H1 (cell line): ENCODE results near the gene FGF14. TPM values are rescaled to one million over a fixed set of nuclear protein-coding genes. Genes with fewer than 3 reads are reported as not detected.

Experiments
- CTCF ChIA-PET: fragments of 300-600 bp; sonication (Branson Sonifier 250); formaldehyde crosslinking; loops from one replicate; lab custom pipeline; 2021; ENCODE audit not compliant: partially characterized antibody; lab: Charles Lee
- POLR2A ChIA-PET: fragments of 300-600 bp; sonication (Branson Sonifier 250); formaldehyde crosslinking; loops from one replicate; lab custom pipeline; 2021; ENCODE audit warnings: inconsistent platforms; ENCODE audit not compliant: partially characterized antibody; lab: Charles Lee
- DNase-seq, 2 experiments: peaks; one replicate each; pipeline versions ENCODE4 v3.0.0 to v3.0.0-alpha.2; 2010 to 2022; ENCODE audit warnings: low spot score in 2 of 2, low read depth in 1 of 2, mixed read lengths in 1 of 2
- FAIRE-seq: peaks from 2 replicates; lab custom pipeline; 2011; peaks lifted over from hg19 to GRCh38; lab: Jason Lieb, UNC
- H2AFZ ChIP-seq: 2 replicates; pipeline ENCODE4 v1.8.1; 2012; ENCODE audit warnings: low read length, inconsistent platforms
- H2AK5ac ChIP-seq: 2 replicates; pipeline ENCODE4 v1.6.1; 2013; ENCODE audit warnings: low read depth, low read length
- H2BK120ac ChIP-seq: replicated peaks from 2 replicates; pipeline ENCODE3; 2013; ENCODE audit warnings: low read depth, low read length, inconsistent platforms
- H2BK12ac ChIP-seq: 2 replicates; pipeline ENCODE4 v1.6.1; 2013; ENCODE audit warnings: low read depth, low read length
- H2BK15ac ChIP-seq: 2 replicates; pipeline ENCODE4 v1.6.1; 2013; ENCODE audit warnings: low read length
- H2BK20ac ChIP-seq: 2 replicates; pipeline ENCODE4 v1.6.1; 2013; ENCODE audit warnings: low read length
- H2BK5ac ChIP-seq: 2 replicates; pipeline ENCODE4 v1.6.1; 2013; ENCODE audit warnings: low read depth, low read length
- H3K14ac ChIP-seq: 2 replicates; pipeline ENCODE4 v1.6.1; 2013; ENCODE audit warnings: inconsistent platforms; ENCODE audit not compliant: insufficient read length
- H3K18ac ChIP-seq: 2 replicates; pipeline ENCODE4 v1.6.1; 2013; ENCODE audit warnings: low read length; ENCODE audit errors: extremely low read depth
- H3K23ac ChIP-seq: 2 replicates; pipeline ENCODE4 v1.6.1; 2013; ENCODE audit warnings: inconsistent platforms; ENCODE audit not compliant: insufficient read length
- H3K23me2 ChIP-seq: 2 replicates; pipeline ENCODE4 v1.6.1; 2013; ENCODE audit warnings: low read depth, low read length
- H3K27ac ChIP-seq: 2 replicates; pipeline ENCODE4 v1.6.1; 2011; ENCODE audit warnings: low read depth, low read length, inconsistent platforms
- H3K27me3 ChIP-seq, 4 experiments: replicated peaks in 1 of 4; 1 replicate in 1 of 4; 2 replicates in 3 of 4; pipeline versions ENCODE4 v1.6.1 to v1.8.1; 2011 to 2013; ENCODE audit warnings: low read length in 3 of 4, mild to moderate bottlenecking in 3 of 4, inconsistent platforms in 2 of 4, mixed read lengths in 2 of 4, moderate library complexity in 1 of 4; ENCODE audit not compliant: control insufficient read depth in 3 of 4, insufficient read depth in 3 of 4; ENCODE audit errors: extremely low read depth in 1 of 4
- H3K36me3 ChIP-seq, 4 experiments: 2 replicates each; pipeline versions ENCODE4 v1.6.1 to v1.8.1; 2011 to 2013; ENCODE audit warnings: mild to moderate bottlenecking in 4 of 4, low read length in 3 of 4, moderate library complexity in 2 of 4, control low read depth in 1 of 4, inconsistent platforms in 1 of 4; ENCODE audit not compliant: insufficient read depth in 4 of 4, control insufficient read depth in 2 of 4
- H3K4ac ChIP-seq: replicated peaks from 2 replicates; pipeline ENCODE3; 2013; ENCODE audit warnings: low read length, low read depth, mixed read lengths, inconsistent platforms; ENCODE audit not compliant: insufficient read length
- H3K4me1 ChIP-seq, 4 experiments: replicated peaks in 1 of 4; 1 replicate in 1 of 4; 2 replicates in 3 of 4; pipeline versions ENCODE4 v1.6.1 to v1.8.1; 2011 to 2013; ENCODE audit warnings: low read length in 3 of 4, inconsistent platforms in 2 of 4, mixed read lengths in 1 of 4; ENCODE audit not compliant: insufficient read depth in 4 of 4, control insufficient read depth in 3 of 4
- H3K4me2 ChIP-seq, 2 experiments: 2 replicates each; pipeline versions ENCODE4 v1.6.1 to v1.8.1; 2011 to 2013; ENCODE audit warnings: low read depth in 2 of 2, low read length in 2 of 2, control low read depth in 1 of 2, inconsistent platforms in 1 of 2, mild to moderate bottlenecking in 1 of 2; ENCODE audit not compliant: insufficient read depth in 1 of 2
- H3K4me3 ChIP-seq, 4 experiments: fragments of 200-600, 300-600 bp in 1 of 4; sonication (generic), shearing (Covaris generic), sonication (Bioruptor Twin) in 1 of 4; 2 replicates each; pipeline versions ENCODE4 v1.5.1 to v1.8.1; 2011 to 2016; ENCODE audit warnings: low read length in 4 of 4, low read depth in 3 of 4, control low read depth in 2 of 4, inconsistent platforms in 2 of 4, mild to moderate bottlenecking in 2 of 4, mixed read lengths in 1 of 4, moderate library complexity in 1 of 4; ENCODE audit not compliant: insufficient read depth in 2 of 4; ENCODE audit errors: extremely low read depth in 1 of 4
- H3K56ac ChIP-seq: replicated peaks from 2 replicates; pipeline ENCODE3; 2013; ENCODE audit warnings: low read depth, mild to moderate bottlenecking, mixed read lengths, low read length, inconsistent platforms; ENCODE audit not compliant: insufficient read length
- H3K79me1 ChIP-seq: 2 replicates; pipeline ENCODE4 v1.6.1; 2013; ENCODE audit warnings: low read depth, low read length, control low read depth
- H3K79me2 ChIP-seq, 2 experiments: 2 replicates each; pipeline versions ENCODE4 v1.6.1 to v1.8.1; 2012 to 2013; ENCODE audit warnings: low read length in 2 of 2, mild to moderate bottlenecking in 2 of 2, inconsistent platforms in 1 of 2; ENCODE audit not compliant: insufficient read depth in 2 of 2, control insufficient read depth in 1 of 2
- H3K9ac ChIP-seq, 4 experiments: replicated peaks in 1 of 4; 1 replicate in 1 of 4; 2 replicates in 3 of 4; pipeline versions ENCODE4 v1.6.1 to v1.8.1; 2011 to 2013; ENCODE audit warnings: low read depth in 3 of 4, low read length in 3 of 4, control low read depth in 2 of 4, mild to moderate bottlenecking in 2 of 4, moderate library complexity in 2 of 4, inconsistent platforms in 1 of 4; ENCODE audit errors: extremely low read depth in 1 of 4
- H3K9me3 ChIP-seq, 2 experiments: 2 replicates each; pipeline versions ENCODE4 v1.6.1 to v1.8.1; 2012 to 2013; ENCODE audit warnings: mild to moderate bottlenecking in 2 of 2, moderate library complexity in 2 of 2, control low read depth in 1 of 2, inconsistent platforms in 1 of 2, low read depth in 1 of 2, low read length in 1 of 2, mixed read lengths in 1 of 2; ENCODE audit not compliant: insufficient read depth in 2 of 2
- H4K20me1 ChIP-seq, 2 experiments: replicated peaks in 1 of 2; 2 replicates each; pipeline versions ENCODE3 to v1.8.1; 2011 to 2013; ENCODE audit warnings: inconsistent platforms in 2 of 2, low read length in 2 of 2, mild to moderate bottlenecking in 1 of 2; ENCODE audit not compliant: insufficient read depth in 2 of 2, control insufficient read depth in 1 of 2
- H4K5ac ChIP-seq: 2 replicates; pipeline ENCODE4 v1.6.1; 2013; ENCODE audit warnings: low read length, low read depth, mixed read lengths, inconsistent platforms; ENCODE audit not compliant: insufficient read length
- H4K8ac ChIP-seq: 2 replicates; pipeline ENCODE4 v1.8.0; 2013; ENCODE audit warnings: mild to moderate bottlenecking, moderate library complexity, low read length, inconsistent platforms; ENCODE audit not compliant: insufficient read depth; ENCODE audit errors: extremely low read depth
- H4K91ac ChIP-seq: replicated peaks from 2 replicates; pipeline ENCODE3; 2013; ENCODE audit warnings: low read length, mixed read lengths, inconsistent platforms; ENCODE audit not compliant: insufficient read length
- BCL11A ChIP-seq, 2 experiments: IDR thresholded peaks; one replicate each; pipeline ENCODE4 v1.6.1; 2011; ENCODE audit warnings: low read depth in 2 of 2, low read length in 2 of 2, mild to moderate bottlenecking in 2 of 2
- CTBP2 ChIP-seq: IDR thresholded peaks from 2 replicates; pipeline ENCODE4 v1.7.0; 2011; ENCODE audit warnings: borderline replicate concordance, mild to moderate bottlenecking, moderate library complexity, mixed read lengths, low read length; ENCODE audit not compliant: insufficient read depth, insufficient read length
- whole genome bisulfite sequencing, 2 experiments: shearing (Covaris generic) in 1 of 2; methylation state at CpG; one replicate each; pipeline versions ENCODE4 v1.1.6 to v1.1.7; 2013 to 2015; ENCODE audit warnings: low lambda C conversion rate in 2 of 2, mixed read lengths in 2 of 2, inconsistent platforms in 1 of 2, low coverage in 1 of 2, missing lambda C conversion rate in 1 of 2; ENCODE audit not compliant: insufficient replicate concordance in 2 of 2, insufficient coverage in 1 of 2, insufficient read length in 1 of 2; ENCODE audit errors: extremely low coverage in 1 of 2, missing lambda C conversion rate in 1 of 2; 5-methylcytosine and 5-hydroxymethylcytosine counted together
- polyA plus RNA-seq, 7 experiments: library from polyadenylated mRNA; depleted of rRNA in 3 of 7; stranded (reverse) in 5 of 7; unstranded in 2 of 7; fragments of >200 nt in 5 of 7; fragments of 200-250 nt in 2 of 7; gene quantifications; 1 replicate in 5 of 7; 2 replicates in 1 of 7; 4 replicates in 1 of 7; pipeline versions ENCODE4 v1.2.1 to v1.2.3, GENCODE V29; 2011 to 2013; ENCODE audit warnings: missing spikeins in 2 of 7, mixed read lengths in 2 of 7
- total RNA-seq: library from RNA; stranded (reverse); fragmentation: NEBNext Ultra II Directional; extraction: Animal tissue kit (Norgen Biotek cat#: 25700); gene quantifications from 2 replicates; pipeline ENCODE4 v1.2.1, GENCODE V29; 2021

The FGF14 gene
- total and polyA plus RNA-seq, 2 of the 8 experiments (the other 6 are each of a cell fraction or from before 2014, with no cell fraction given), result 0.05 to 0.58 TPM

DNA sequence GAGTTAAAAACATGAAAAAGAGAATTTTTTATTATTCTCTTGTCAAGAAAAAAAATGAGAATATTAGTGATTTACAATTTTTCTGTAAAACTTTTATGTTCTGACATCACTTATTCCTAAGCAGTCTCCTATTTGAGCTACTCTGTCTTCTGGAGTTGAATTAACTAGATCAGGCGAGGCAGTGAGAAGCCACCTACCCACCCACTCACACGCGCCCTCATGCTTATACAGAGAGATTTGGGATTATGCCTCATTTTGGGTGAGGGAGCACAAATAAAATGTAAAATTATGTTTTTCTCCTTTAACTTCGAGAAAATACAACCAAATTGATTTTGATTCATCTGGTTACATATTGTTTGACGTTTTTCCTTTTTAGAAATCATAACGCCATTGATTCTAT lies 524.9 kb downstream of the FGF14 start:
- H4K20me1 ChIP-seq, result no peaks in the 10 kb centered on the region
- H3K9ac ChIP-seq, result no peak overlapping the region
- TF ChIP-seq CTBP2 (no peak), BCL11A (IDR thresholded peaks at IDR 0.05; ENCODE audit: low read depth in 2 of 2, low read length in 2 of 2) (no peak)
- H3K14ac ChIP-seq, result no peak overlapping the region
- H3K56ac ChIP-seq, result no peak overlapping the region
- H4K91ac ChIP-seq, result no peak overlapping the region
- H3K9me3 ChIP-seq, result no peaks in the 10 kb centered on the region
- no peak overlapping the region for H3K18ac ChIP-seq
- CTCF ChIA-PET, result interaction anchor here (0.6 to 0.8 kb wide), 2 partner anchors 17 to 83 kb away, joined by 3 read pairs; no protein-coding TSS in a partner anchor
- no peak overlapping the region for H4K5ac ChIP-seq
- H3K23ac ChIP-seq, result no peak overlapping the region
- H3K4me1 ChIP-seq, result peaks cover 0 to 4% (median 0%) of the 10 kb centered on the region in 4 experiments; a peak in 1 of 7 replicates
- WGBS, 2 experiments, result 79% methylated on average over 6 of the region's 6 CpGs; no CpG with 5 or more reads in 1 of the 2 experiments
- no peak overlapping the region for H4K8ac ChIP-seq
- POLR2A ChIA-PET, result interaction anchor here (0.6 kb wide), 1 partner anchor 10 kb away, joined by 3 read pairs; no protein-coding TSS in a partner anchor
- no peak overlapping the region for H2AK5ac ChIP-seq
- H3K4me2 ChIP-seq, result no peak overlapping the region
- no peaks in the 10 kb centered on the region for H3K79me2 ChIP-seq
- H2BK12ac ChIP-seq, result no peak overlapping the region
- no peak overlapping the region for H3K4me3 ChIP-seq
- no peak for DNase-seq
- no peak overlapping the region for H3K4ac ChIP-seq
- H2BK5ac ChIP-seq, result no peak overlapping the region
- H3K36me3 ChIP-seq, result no peaks in the 10 kb centered on the region
- no peak overlapping the region for H2BK120ac ChIP-seq
- H3K27ac ChIP-seq, result no peak overlapping the region
- no peak overlapping the region for H2AFZ ChIP-seq
- FAIRE-seq, result no peak
- no peak overlapping the region for H2BK20ac ChIP-seq
- no peaks in the 10 kb centered on the region for H3K23me2 ChIP-seq
- H2BK15ac ChIP-seq, result no peak overlapping the region
- no peaks in the 10 kb centered on the region for H3K79me1 ChIP-seq
- H3K27me3 ChIP-seq, result no peaks in the 10 kb centered on the region
